OCI-LY1 (cell line): ENCODE measurements around the gene LEMD3.

Experiments used
- CTCF ChIP-seq: fragments of 200-600 bp; sonication (generic), shearing (Covaris generic); IDR thresholded peaks from 2 replicates; pipeline ENCODE4 v1.5.1; 2017; ENCODE audit warnings: mild to moderate bottlenecking, antibody characterized with exemption, low read length, moderate library complexity, mixed read lengths
- EZH2 ChIP-seq: fragments of 200-600 bp; sonication (generic), shearing (Covaris generic); IDR thresholded peaks from 2 replicates; pipeline ENCODE4 v1.8.0; 2017; ENCODE audit warnings: borderline replicate concordance, mixed run types, mild to moderate bottlenecking, antibody characterized with exemption, low read length, moderate library complexity, mixed read lengths

- TF ChIP-seq CTCF = no peak
- no peak for TF ChIP-seq EZH2
Observed at GRCh38 chr12:65171870-65172269, 2.5 kb downstream of the LEMD3 start.
